Liver (tissue), 3 donors: Measurements from ENCODE around the gene BRSK1.

Experiments used
- CTCF ChIP-seq: fragments of 150-350 bp; IDR thresholded peaks from 2 replicates; pipeline ENCODE4 v1.5.1; 2017; ENCODE audit warnings: improper control_type of control experiment, low read depth, low read length; ENCODE audit not compliant: missing input control
- SP1 ChIP-seq: IDR thresholded peaks from 2 replicates; pipeline ENCODE4 v1.6.1; 2018; ENCODE audit warnings: antibody characterized with exemption, mild to moderate bottlenecking
- TAF1 ChIP-seq: conservative IDR thresholded peaks from 2 replicates; pipeline ENCODE4 v1.6.1; 2016; ENCODE audit warnings: antibody characterized with exemption, mild to moderate bottlenecking
- TF ChIP-seq, protein P1 (sequence below): IDR thresholded peaks from 2 replicates; pipeline ENCODE4 v1.6.1; 2016; ENCODE audit warnings: antibody characterized with exemption
- TF ChIP-seq, protein P2 (sequence below): IDR thresholded peaks from 2 replicates; pipeline ENCODE4 v1.6.1; 2016; ENCODE audit warnings: antibody characterized with exemption
- TF ChIP-seq, protein P3 (sequence below): IDR thresholded peaks from 2 replicates; pipeline ENCODE4 v1.6.1; 2016; ENCODE audit warnings: antibody characterized with exemption, mild to moderate bottlenecking
- donor health status: healthy.
- donor health status: healthy.

GRCh38 chr19:55247621-55248099, 36.1 kb upstream of the BRSK1 start:
- TF ChIP-seq CTCF (no peak), SP1 (no peak), TAF1 (no peak)
- TF ChIP-seq, protein P1, sequence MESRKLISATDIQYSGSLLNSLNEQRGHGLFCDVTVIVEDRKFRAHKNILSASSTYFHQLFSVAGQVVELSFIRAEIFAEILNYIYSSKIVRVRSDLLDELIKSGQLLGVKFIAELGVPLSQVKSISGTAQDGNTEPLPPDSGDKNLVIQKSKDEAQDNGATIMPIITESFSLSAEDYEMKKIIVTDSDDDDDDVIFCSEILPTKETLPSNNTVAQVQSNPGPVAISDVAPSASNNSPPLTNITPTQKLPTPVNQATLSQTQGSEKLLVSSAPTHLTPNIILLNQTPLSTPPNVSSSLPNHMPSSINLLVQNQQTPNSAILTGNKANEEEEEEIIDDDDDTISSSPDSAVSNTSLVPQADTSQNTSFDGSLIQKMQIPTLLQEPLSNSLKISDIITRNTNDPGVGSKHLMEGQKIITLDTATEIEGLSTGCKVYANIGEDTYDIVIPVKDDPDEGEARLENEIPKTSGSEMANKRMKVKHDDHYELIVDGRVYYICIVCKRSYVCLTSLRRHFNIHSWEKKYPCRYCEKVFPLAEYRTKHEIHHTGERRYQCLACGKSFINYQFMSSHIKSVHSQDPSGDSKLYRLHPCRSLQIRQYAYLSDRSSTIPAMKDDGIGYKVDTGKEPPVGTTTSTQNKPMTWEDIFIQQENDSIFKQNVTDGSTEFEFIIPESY, result no peak
- TF ChIP-seq, protein P2, sequence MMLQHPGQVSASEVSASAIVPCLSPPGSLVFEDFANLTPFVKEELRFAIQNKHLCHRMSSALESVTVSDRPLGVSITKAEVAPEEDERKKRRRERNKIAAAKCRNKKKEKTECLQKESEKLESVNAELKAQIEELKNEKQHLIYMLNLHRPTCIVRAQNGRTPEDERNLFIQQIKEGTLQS, result no peak
- TF ChIP-seq, protein P3, sequence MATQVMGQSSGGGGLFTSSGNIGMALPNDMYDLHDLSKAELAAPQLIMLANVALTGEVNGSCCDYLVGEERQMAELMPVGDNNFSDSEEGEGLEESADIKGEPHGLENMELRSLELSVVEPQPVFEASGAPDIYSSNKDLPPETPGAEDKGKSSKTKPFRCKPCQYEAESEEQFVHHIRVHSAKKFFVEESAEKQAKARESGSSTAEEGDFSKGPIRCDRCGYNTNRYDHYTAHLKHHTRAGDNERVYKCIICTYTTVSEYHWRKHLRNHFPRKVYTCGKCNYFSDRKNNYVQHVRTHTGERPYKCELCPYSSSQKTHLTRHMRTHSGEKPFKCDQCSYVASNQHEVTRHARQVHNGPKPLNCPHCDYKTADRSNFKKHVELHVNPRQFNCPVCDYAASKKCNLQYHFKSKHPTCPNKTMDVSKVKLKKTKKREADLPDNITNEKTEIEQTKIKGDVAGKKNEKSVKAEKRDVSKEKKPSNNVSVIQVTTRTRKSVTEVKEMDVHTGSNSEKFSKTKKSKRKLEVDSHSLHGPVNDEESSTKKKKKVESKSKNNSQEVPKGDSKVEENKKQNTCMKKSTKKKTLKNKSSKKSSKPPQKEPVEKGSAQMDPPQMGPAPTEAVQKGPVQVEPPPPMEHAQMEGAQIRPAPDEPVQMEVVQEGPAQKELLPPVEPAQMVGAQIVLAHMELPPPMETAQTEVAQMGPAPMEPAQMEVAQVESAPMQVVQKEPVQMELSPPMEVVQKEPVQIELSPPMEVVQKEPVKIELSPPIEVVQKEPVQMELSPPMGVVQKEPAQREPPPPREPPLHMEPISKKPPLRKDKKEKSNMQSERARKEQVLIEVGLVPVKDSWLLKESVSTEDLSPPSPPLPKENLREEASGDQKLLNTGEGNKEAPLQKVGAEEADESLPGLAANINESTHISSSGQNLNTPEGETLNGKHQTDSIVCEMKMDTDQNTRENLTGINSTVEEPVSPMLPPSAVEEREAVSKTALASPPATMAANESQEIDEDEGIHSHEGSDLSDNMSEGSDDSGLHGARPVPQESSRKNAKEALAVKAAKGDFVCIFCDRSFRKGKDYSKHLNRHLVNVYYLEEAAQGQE, result no peak
